Keratinocyte (primary cell): ENCODE data around the gene IL6R. TPM values are rescaled to one million over a fixed set of nuclear protein-coding genes. Genes with fewer than 3 reads are reported as not detected.

Source experiments
- DNase-seq: peaks from one replicate; pipeline ENCODE4 v3.0.0-alpha.2; 2011; ENCODE audit warnings: low read depth, missing footprints, low spot score
- FAIRE-seq: peaks from 2 replicates; lab custom pipeline; 2011; peaks lifted over from hg19 to GRCh38; lab: Jason Lieb, UNC
- H2AFZ ChIP-seq: 2 replicates; pipeline ENCODE4 v1.6.0; 2012; ENCODE audit warnings: low read length, control low read depth, inconsistent platforms; ENCODE audit not compliant: control insufficient read depth
- H3K27ac ChIP-seq: 2 replicates; pipeline ENCODE4 v1.5.1; 2011; ENCODE audit warnings: low read length; ENCODE audit not compliant: control insufficient read depth, insufficient read depth
- H3K27me3 ChIP-seq: 3 replicates; pipeline ENCODE4 v1.6.0; 2011; ENCODE audit warnings: low read length; ENCODE audit not compliant: control insufficient read depth, insufficient read depth; ENCODE audit errors: extremely low read depth
- H3K36me3 ChIP-seq, 2 experiments: 2 replicates in 1 of 2; 3 replicates in 1 of 2; pipeline ENCODE4 v1.5.1; 2011; ENCODE audit warnings: low read length in 2 of 2, mild to moderate bottlenecking in 1 of 2; ENCODE audit not compliant: control insufficient read depth in 2 of 2, insufficient read depth in 2 of 2; ENCODE audit errors: extremely low read depth in 1 of 2
- H3K4me1 ChIP-seq: 3 replicates; pipeline ENCODE4 v1.5.1; 2011; ENCODE audit warnings: low read length; ENCODE audit not compliant: control insufficient read depth, insufficient read depth; ENCODE audit errors: extremely low read depth
- H3K4me2 ChIP-seq: 3 replicates; pipeline ENCODE4 v1.6.0; 2011; ENCODE audit warnings: low read depth, low read length; ENCODE audit not compliant: control insufficient read depth, insufficient read depth; ENCODE audit errors: extremely low read depth
- H3K4me3 ChIP-seq, 3 experiments: fragments of 200-600 bp in 1 of 3; sonication (generic) in 1 of 3; 2 replicates in 2 of 3; 3 replicates in 1 of 3; pipeline ENCODE4 v1.5.1; 2011 to 2016; ENCODE audit warnings: low read length in 3 of 3, mild to moderate bottlenecking in 3 of 3, control low read depth in 2 of 3, inconsistent platforms in 1 of 3, low read depth in 1 of 3, mixed read lengths in 1 of 3, mixed run types in 1 of 3, moderate library complexity in 1 of 3; ENCODE audit not compliant: control insufficient read depth in 2 of 3, insufficient read depth in 2 of 3; ENCODE audit errors: extremely low read depth in 1 of 3
- H3K79me2 ChIP-seq: 2 replicates; pipeline ENCODE4 v1.6.0; 2012; ENCODE audit warnings: low read length; ENCODE audit not compliant: control insufficient read depth, insufficient read depth
- H3K9ac ChIP-seq: 3 replicates; pipeline ENCODE4 v1.6.0; 2011; ENCODE audit warnings: low read length; ENCODE audit not compliant: control insufficient read depth, insufficient read depth; ENCODE audit errors: extremely low read depth
- H3K9me1 ChIP-seq: 3 replicates; pipeline ENCODE4 v1.6.0; 2011; ENCODE audit warnings: low read length; ENCODE audit not compliant: control insufficient read depth, insufficient read depth; ENCODE audit errors: extremely low read depth
- H3K9me3 ChIP-seq: 2 replicates; pipeline ENCODE4 v1.5.1; 2012; ENCODE audit warnings: low read depth, low read length; ENCODE audit not compliant: control insufficient read depth
- H4K20me1 ChIP-seq: 3 replicates; pipeline ENCODE4 v1.6.0; 2011; ENCODE audit warnings: low read length; ENCODE audit not compliant: control insufficient read depth, insufficient read depth; ENCODE audit errors: extremely low read depth
- EZH2 ChIP-seq: IDR thresholded peaks from one replicate; pipeline ENCODE4 v1.6.1; 2012; ENCODE audit warnings: inconsistent platforms, mild to moderate bottlenecking, low read length, moderate library complexity
- dilution Hi-C: fragments of 300-500 bp; cut with MboI; formaldehyde crosslinking; loops from one replicate; pipeline ENCODE4 v1.7.0; 2020; ENCODE audit warnings: low sequenced_read_pairs; ENCODE audit not compliant: extremely low pct_ligation_motif_present
- polyA plus RNA-seq, 5 experiments: library from polyadenylated mRNA; depleted of rRNA in 3 of 5; stranded (reverse) in 3 of 5; stranded (forward) in 1 of 5; unstranded in 1 of 5; fragments of >200 nt; gene quantifications; 1 replicate in 1 of 5; 2 replicates in 3 of 5; 3 replicates in 1 of 5; pipeline versions ENCODE4 v1.2.1 to v1.2.3, GENCODE V29; 2011 to 2012; ENCODE audit warnings: missing spikeins in 2 of 5, low read depth in 1 of 5, low replicate concordance in 1 of 5
- TF ChIP-seq, protein P1 (sequence below), 3 experiments: IDR thresholded peaks in 1 of 3; conservative IDR thresholded peaks in 1 of 3; optimal IDR thresholded peaks in 1 of 3; 2 replicates in 2 of 3; 3 replicates in 1 of 3; pipeline versions ENCODE3 to v1.5.1; 2011; ENCODE audit warnings: low read length in 3 of 3, mild to moderate bottlenecking in 3 of 3, moderate library complexity in 2 of 3, control low read depth in 1 of 3, inconsistent platforms in 1 of 3; ENCODE audit not compliant: insufficient read depth in 2 of 3; ENCODE audit errors: extremely low read depth in 1 of 3

Gene IL6R
- polyA plus RNA-seq, 1 donor (not counting 4 experiments of a cell fraction or from before 2014, with no cell fraction given), result 12.6 TPM

DNA sequence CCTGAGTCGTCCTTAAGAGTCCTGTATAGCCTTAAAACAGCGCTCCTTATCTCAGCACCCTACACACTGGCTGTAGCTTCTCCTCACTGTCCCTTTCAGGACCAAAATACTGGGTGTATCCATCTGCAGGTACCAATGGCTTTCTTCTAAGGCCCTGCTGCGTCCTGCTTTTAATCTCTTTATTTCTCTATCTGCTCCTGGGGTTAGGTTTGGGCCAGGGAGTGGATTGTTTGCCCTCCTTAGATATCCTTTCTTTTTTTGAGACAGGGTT lies 12.1 kb downstream of the IL6R start:
- Histone ChIP-seq H3K4me2 (no peak overlapping the region), H2AFZ (no peak overlapping the region), H3K4me3 (no peak overlapping the region), H3K36me3 (peaks cover 0 to 4% of the 10 kb centered on the region in 2 experiments), H3K27ac (no peak overlapping the region), H3K9me3 (no peaks in the 10 kb centered on the region), H3K79me2 (peaks cover 15% of the 10 kb centered on the region), H4K20me1 (no peaks in the 10 kb centered on the region), H3K4me1 (peaks cover 44% of the 10 kb centered on the region), H3K27me3 (no peaks in the 10 kb centered on the region), H3K9ac (no peak overlapping the region), H3K9me1 (peaks cover 6% of the 10 kb centered on the region)
- TF ChIP-seq, protein P1, sequence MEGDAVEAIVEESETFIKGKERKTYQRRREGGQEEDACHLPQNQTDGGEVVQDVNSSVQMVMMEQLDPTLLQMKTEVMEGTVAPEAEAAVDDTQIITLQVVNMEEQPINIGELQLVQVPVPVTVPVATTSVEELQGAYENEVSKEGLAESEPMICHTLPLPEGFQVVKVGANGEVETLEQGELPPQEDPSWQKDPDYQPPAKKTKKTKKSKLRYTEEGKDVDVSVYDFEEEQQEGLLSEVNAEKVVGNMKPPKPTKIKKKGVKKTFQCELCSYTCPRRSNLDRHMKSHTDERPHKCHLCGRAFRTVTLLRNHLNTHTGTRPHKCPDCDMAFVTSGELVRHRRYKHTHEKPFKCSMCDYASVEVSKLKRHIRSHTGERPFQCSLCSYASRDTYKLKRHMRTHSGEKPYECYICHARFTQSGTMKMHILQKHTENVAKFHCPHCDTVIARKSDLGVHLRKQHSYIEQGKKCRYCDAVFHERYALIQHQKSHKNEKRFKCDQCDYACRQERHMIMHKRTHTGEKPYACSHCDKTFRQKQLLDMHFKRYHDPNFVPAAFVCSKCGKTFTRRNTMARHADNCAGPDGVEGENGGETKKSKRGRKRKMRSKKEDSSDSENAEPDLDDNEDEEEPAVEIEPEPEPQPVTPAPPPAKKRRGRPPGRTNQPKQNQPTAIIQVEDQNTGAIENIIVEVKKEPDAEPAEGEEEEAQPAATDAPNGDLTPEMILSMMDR (optimal IDR thresholded peaks at IDR 0.05 in 1 of 3, IDR thresholded peaks at IDR 0.05 in 1 of 3, conservative IDR thresholded peaks at IDR 0.05 in 1 of 3; ENCODE audit: extremely low read depth in 1 of 3, insufficient read depth in 2 of 3, low read length in 3 of 3), result no peak
- TF ChIP-seq EZH2, result no peak
- DNase-seq, result no peak
- dilution Hi-C loops, result no loop called here
- FAIRE-seq, result no peak

GRCh38 chr1:154418062-154418921 lies 13.1 kb downstream of the IL6R start:
- Histone ChIP-seq H3K4me1 (peaks cover 54% of the 10 kb centered on the region), H3K36me3 (peaks cover 0 to 4% of the 10 kb centered on the region in 2 experiments), H3K9me3 (no peaks in the 10 kb centered on the region), H3K27ac (peak overlapping the region; percentile 96), H3K4me3 (peak overlapping the region in 1 of 3 experiments; percentile 5), H3K9ac (peak overlapping the region; percentile 84), H4K20me1 (no peaks in the 10 kb centered on the region), H3K9me1 (peaks cover 6% of the 10 kb centered on the region), H3K79me2 (peaks cover 14% of the 10 kb centered on the region), H2AFZ (no peak overlapping the region), H3K4me2 (peak overlapping the region; percentile 78), H3K27me3 (no peaks in the 10 kb centered on the region)
- TF ChIP-seq, protein P1 (optimal IDR thresholded peaks at IDR 0.05 in 1 of 3, IDR thresholded peaks at IDR 0.05 in 1 of 3, conservative IDR thresholded peaks at IDR 0.05 in 1 of 3; ENCODE audit: extremely low read depth in 1 of 3, insufficient read depth in 2 of 3, low read length in 3 of 3), result no peak
- TF ChIP-seq EZH2, result no peak
- FAIRE-seq (peak; percentile 94), DNase-seq (peak; percentile 99)
- dilution Hi-C loops, result no loop called here
